Upper lobe of left lung (tissue), 4 donors: ENCODE data around the gene LIX1.

Experiments used
- CTCF ChIP-seq, 6 experiments: fragments of 450-650 bp in 4 of 6; fragments of 200-600 bp in 2 of 6; sonication (generic) in 2 of 6; IDR thresholded peaks; one replicate each; pipeline ENCODE4 v1.5.1; 2016 to 2019; ENCODE audit warnings: antibody characterized with exemption in 6 of 6
- POLR2A ChIP-seq, 4 donors: fragments of 450-650 bp; IDR thresholded peaks; one replicate each; pipeline ENCODE4 v1.5.1; 2016 to 2017; ENCODE audit warnings: antibody characterized with exemption in 4 of 4, mild to moderate bottlenecking in 2 of 4

- TF ChIP-seq CTCF (IDR thresholded peaks at IDR 0.05) (peak in 2 of 6 experiments; percentile 15 to 26), POLR2A (IDR thresholded peaks at IDR 0.05) (no peak)
Observed at GRCh38 chr5:97044052-97044451, 98.4 kb downstream of the LIX1 start.
